ENCODE data around the gene FGD4.

- no peak for TF ChIP-seq CTCF (IDR thresholded peaks at IDR 0.05)
- TF ChIP-seq ZFX (IDR thresholded peaks at IDR 0.05; ENCODE audit: borderline replicate concordance) = no peak
Measured at GRCh38 chr12:32397696-32398095, 1.7 kb upstream of the FGD4 start.

Data from 22Rv1 (cell line).